Pons (tissue), 1 donor: Measurements from ENCODE around the gene NUTM1.
"Not testable (repeated sequence)": the region's sequence is repeated elsewhere in the genome, so short reads cannot be mapped to it uniquely, and the experiment has no call there.

Experiments used
- DNase-seq: peaks from one replicate; pipeline ENCODE4 v3.0.0-alpha.2; 2016; ENCODE audit warnings: low spot score

NUTM1 gene

GRCh38 chr15:34336231-34336990 is 6.7 kb upstream of the NUTM1 start:
- no peak for DNase-seq

GRCh38 chr15:34336991-34337556 is 6.0 kb upstream of the NUTM1 start:
- DNase-seq = peak; percentile 17

GRCh38 chr15:34337557-34338306 is 5.4 kb upstream of the NUTM1 start, which contains the start of gene SLC12A6:
SLC12A6 (minus strand) TSS chr15:34337781; CDS start chr15:34336680, 1,101 bp downstream.
- peak; percentile 88 for DNase-seq

- no peak for DNase-seq
Observed at GRCh38 chr15:34338347-34338746, 4.8 kb upstream of the NUTM1 start.

GRCh38 chr15:34339946-34340345 is 3.2 kb upstream of the NUTM1 start:
- DNase-seq = no peak

- no peak for DNase-seq
Observed at GRCh38 chr15:34341381-34342212, 1.5 kb upstream of the NUTM1 start.

GRCh38 chr15:34342213-34342736 is 840 bp upstream of the NUTM1 start:
- not testable (repeated sequence) for DNase-seq

- DNase-seq = no peak
Observed at GRCh38 chr15:34347951-34348638, 5.0 kb downstream of the NUTM1 start.

- no peak for DNase-seq
Observed at GRCh38 chr15:34348735-34349300, 5.7 kb downstream of the NUTM1 start.

GRCh38 chr15:34349769-34350168 is 6.7 kb downstream of the NUTM1 start:
- no peak for DNase-seq

GRCh38 chr15:34352996-34353395 is 9.9 kb downstream of the NUTM1 start:
- not testable (repeated sequence) for DNase-seq

- no peak for DNase-seq
Observed at GRCh38 chr15:34353627-34354026, 10.5 kb downstream of the NUTM1 start.

GRCh38 chr15:34354286-34354685 is 11.2 kb downstream of the NUTM1 start:
- DNase-seq = no peak

GRCh38 chr15:34355241-34355640 is 12.1 kb downstream of the NUTM1 start:
- DNase-seq = no peak

- no peak for DNase-seq
Observed at GRCh38 chr15:34357653-34358052, 14.5 kb downstream of the NUTM1 start.

- DNase-seq = no peak
Observed at GRCh38 chr15:34358367-34358766, 15.3 kb downstream of the NUTM1 start.

GRCh38 chr15:34358948-34359347 is 15.8 kb downstream of the NUTM1 start:
- DNase-seq = no peak

- DNase-seq = no peak
Observed at GRCh38 chr15:34359416-34359815, 16.3 kb downstream of the NUTM1 start.

- DNase-seq = no peak
Observed at GRCh38 chr15:34360298-34360697, 17.2 kb downstream of the NUTM1 start.

- DNase-seq = no peak
Observed at GRCh38 chr15:34361278-34361677, 18.2 kb downstream of the NUTM1 start.
